Liver (tissue), 9 donors: ENCODE results near the gene ERI3. TPM values are rescaled to one million over a fixed set of nuclear protein-coding genes. Genes with fewer than 3 reads are reported as not detected.
A peak's percentile ranks its signal among the peaks of the same experiment; 100 is the strongest.

Experiments used
- DNase-seq: peaks from one replicate; pipeline ENCODE4 v3.0.0-alpha.2; 2017; ENCODE audit warnings: low spot score
- H3K27ac ChIP-seq, 2 donors: one replicate each; pipeline ENCODE4 v1.7.0; 2013; ENCODE audit warnings: inconsistent platforms in 2 of 2, low read length in 2 of 2, control low read depth in 1 of 2, low read depth in 1 of 2, mild to moderate bottlenecking in 1 of 2
- H3K27me3 ChIP-seq, 4 donors: one replicate each; pipeline versions ENCODE4 v1.6.1 to v1.7.0; 2013; ENCODE audit warnings: low read length in 3 of 4, inconsistent platforms in 1 of 4, mild to moderate bottlenecking in 1 of 4, moderate library complexity in 1 of 4; ENCODE audit not compliant: control insufficient read depth in 4 of 4, insufficient read depth in 4 of 4
- H3K36me3 ChIP-seq, 4 donors: one replicate each; pipeline versions ENCODE4 v1.6.1 to v1.7.0; 2013; ENCODE audit warnings: low read length in 3 of 4, mild to moderate bottlenecking in 3 of 4, low read depth in 1 of 4, moderate library complexity in 1 of 4; ENCODE audit not compliant: control insufficient read depth in 4 of 4, insufficient read depth in 3 of 4
- H3K4me1 ChIP-seq, 4 donors: one replicate each; pipeline versions ENCODE4 v1.6.1 to v1.7.0; 2013; ENCODE audit warnings: low read length in 3 of 4, mild to moderate bottlenecking in 3 of 4, moderate library complexity in 1 of 4; ENCODE audit not compliant: control insufficient read depth in 4 of 4, insufficient read depth in 4 of 4
- H3K4me3 ChIP-seq, 3 donors: one replicate each; pipeline versions ENCODE4 v1.6.1 to v1.7.0; 2013; ENCODE audit warnings: low read length in 3 of 3, control low read depth in 1 of 3, low read depth in 1 of 3, mild to moderate bottlenecking in 1 of 3
- H3K9ac ChIP-seq, 2 donors: one replicate each; pipeline ENCODE4 v1.7.0; 2013; ENCODE audit warnings: low read length in 2 of 2, mild to moderate bottlenecking in 2 of 2, moderate library complexity in 2 of 2, control low read depth in 1 of 2, low read depth in 1 of 2
- H3K9me3 ChIP-seq, 4 donors: one replicate each; pipeline versions ENCODE4 v1.6.1 to v1.7.0; 2013; ENCODE audit warnings: low read length in 3 of 4; ENCODE audit not compliant: control insufficient read depth in 4 of 4
- ATF3 ChIP-seq: IDR thresholded peaks from 2 replicates; pipeline ENCODE4 v1.6.1; 2016; ENCODE audit warnings: antibody characterized with exemption
- EGR1 ChIP-seq, 2 donors: IDR thresholded peaks; 2 replicates each; pipeline ENCODE4 v1.6.1; 2016 to 2018; ENCODE audit warnings: antibody characterized with exemption in 2 of 2, low read depth in 2 of 2
- FOXA1 ChIP-seq: IDR thresholded peaks from 2 replicates; pipeline ENCODE4 v1.6.1; 2016; ENCODE audit warnings: antibody characterized with exemption
- FOXA2 ChIP-seq: IDR thresholded peaks from 2 replicates; pipeline ENCODE4 v1.6.1; 2016; ENCODE audit warnings: antibody characterized with exemption
- GABPA ChIP-seq, 2 donors: IDR thresholded peaks in 1 of 2; conservative IDR thresholded peaks in 1 of 2; 2 replicates each; pipeline ENCODE4 v1.6.1; 2016; ENCODE audit warnings: antibody characterized with exemption in 2 of 2, mild to moderate bottlenecking in 1 of 2, moderate library complexity in 1 of 2
- HNF4A ChIP-seq, 2 donors: conservative IDR thresholded peaks; 2 replicates each; pipeline ENCODE4 v1.6.1; 2016; ENCODE audit warnings: antibody characterized with exemption in 2 of 2, mild to moderate bottlenecking in 2 of 2
- HNF4G ChIP-seq: IDR thresholded peaks from 2 replicates; pipeline ENCODE4 v1.6.1; 2016; ENCODE audit warnings: antibody characterized with exemption
- JUND ChIP-seq, 2 donors: IDR thresholded peaks; 2 replicates each; pipeline ENCODE4 v1.6.1; 2016; ENCODE audit warnings: antibody characterized with exemption in 2 of 2
- MAX ChIP-seq: IDR thresholded peaks from 2 replicates; pipeline ENCODE4 v1.6.1; 2016; ENCODE audit warnings: antibody characterized with exemption
- NR2F2 ChIP-seq: IDR thresholded peaks from 2 replicates; pipeline ENCODE4 v1.6.1; 2016; ENCODE audit warnings: antibody characterized with exemption
- RAD21 ChIP-seq, 2 donors: IDR thresholded peaks; 2 replicates each; pipeline ENCODE4 v1.6.1; 2016; ENCODE audit warnings: antibody characterized with exemption in 2 of 2, mild to moderate bottlenecking in 2 of 2
- RXRA ChIP-seq, 2 donors: IDR thresholded peaks; 2 replicates each; pipeline ENCODE4 v1.6.1; 2017 to 2018; ENCODE audit warnings: antibody characterized with exemption in 2 of 2, mild to moderate bottlenecking in 1 of 2
- SP1 ChIP-seq: IDR thresholded peaks from 2 replicates; pipeline ENCODE4 v1.6.1; 2018; ENCODE audit warnings: antibody characterized with exemption, mild to moderate bottlenecking
- TAF1 ChIP-seq: conservative IDR thresholded peaks from 2 replicates; pipeline ENCODE4 v1.6.1; 2016; ENCODE audit warnings: antibody characterized with exemption, mild to moderate bottlenecking
- YY1 ChIP-seq: IDR thresholded peaks from 2 replicates; pipeline ENCODE4 v1.6.1; 2016; ENCODE audit warnings: antibody characterized with exemption, mild to moderate bottlenecking
- ZBTB33 ChIP-seq: IDR thresholded peaks from 2 replicates; pipeline ENCODE4 v1.6.1; 2016; ENCODE audit warnings: antibody characterized with exemption
- WGBS: extraction: QIAGEN DNeasy Blood & Tissue Kit; methylation state at CpG from one replicate; pipeline ENCODE4 v1.1.7; 2013; 5-methylcytosine and 5-hydroxymethylcytosine counted together
- polyA plus RNA-seq, 2 donors: library from polyadenylated mRNA; stranded (reverse) in 1 of 2; unstranded in 1 of 2; fragments of 200-250 nt in 1 of 2; fragments of >200 nt in 1 of 2; fragmentation: Nextera tagmentation in 1 of 2; extraction: Ambion mirVana in 1 of 2; gene quantifications; one replicate each; pipeline versions ENCODE4 v1.2.1 to v1.2.3, GENCODE V29; 2013 to 2015
- total RNA-seq, 2 donors: library from RNA; depleted of rRNA; stranded (reverse); fragments of >200 nt; gene quantifications; one replicate each; pipeline ENCODE4 v1.2.3, GENCODE V29; 2014
- TF ChIP-seq, protein P1 (sequence below): fragments of 150-350 bp; IDR thresholded peaks from 2 replicates; pipeline ENCODE4 v1.5.1; 2017; ENCODE audit warnings: improper control_type of control experiment, low read depth, low read length; ENCODE audit not compliant: missing input control
- TF ChIP-seq, protein P2 (sequence below): IDR thresholded peaks from 2 replicates; pipeline ENCODE4 v1.6.1; 2016; ENCODE audit warnings: antibody characterized with exemption, mild to moderate bottlenecking
- donor health status: healthy.
- donor health status: healthy.
- donor health status: healthy.
- donor health status: healthy.
- donor health status: healthy.

ERI3 gene
- total and polyA plus RNA-seq, 4 donors: 15.7 to 23.8 (median 21.3) TPM

DNA sequence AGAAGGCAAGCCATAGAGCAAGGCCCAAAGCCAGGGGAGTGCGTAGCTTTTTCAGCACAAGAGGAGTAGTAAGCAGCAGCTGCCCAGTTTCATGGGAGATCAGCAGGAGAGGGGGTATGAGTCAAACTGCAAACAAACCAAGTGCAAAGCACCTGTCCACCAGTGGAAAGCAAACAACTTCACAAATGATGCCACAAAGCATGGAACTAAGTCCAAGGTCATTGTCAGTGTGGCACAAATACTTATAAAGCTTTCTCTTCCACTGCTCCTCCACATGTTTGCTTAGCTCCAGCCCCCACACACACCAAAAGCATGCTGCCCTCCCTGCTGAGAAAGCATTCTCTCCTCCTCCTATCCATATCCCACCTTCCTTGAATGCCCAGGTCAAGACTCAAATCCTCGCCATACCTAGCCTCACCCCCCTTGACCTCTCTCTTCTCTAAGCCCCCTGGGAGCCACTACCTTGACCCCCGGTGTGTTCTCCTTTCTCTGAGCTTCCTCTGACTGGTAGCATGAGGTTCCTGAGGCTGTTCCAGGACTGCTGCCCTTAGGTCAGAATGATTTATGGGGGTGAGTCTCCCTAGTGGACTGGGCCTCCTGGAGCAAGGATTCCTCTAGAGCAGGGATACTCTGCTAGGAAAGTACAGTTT lies 71.4 kb downstream of the ERI3 start:
- no peak for DNase-seq
- 69% methylated on average over 3 of the region's 3 CpGs for WGBS
- peaks cover 0 to 2% (median 0%) of the 10 kb centered on the region in 4 donors for H3K36me3 ChIP-seq
- H3K4me1 ChIP-seq: peaks cover 22 to 50% (median 39%) of the 10 kb centered on the region in 4 donors
- TF ChIP-seq SP1 (peak; percentile 95), GABPA (IDR thresholded peaks at IDR 0.05 in 1 of 2, conservative IDR thresholded peaks at IDR 0.05 in 1 of 2) (peak in 1 of 2 donors; percentile 24), RAD21 (IDR thresholded peaks at IDR 0.05) (peak; percentile 48 to 60), TAF1 (no peak), FOXA1 (peak; percentile 77), JUND (IDR thresholded peaks at IDR 0.05) (peak; percentile 97), EGR1 (IDR thresholded peaks at IDR 0.05; ENCODE audit: low read depth in 2 of 2) (peak; percentile 57 to 74), YY1 (peak; percentile 82), ATF3 (peak; percentile 98), ZBTB33 (peak; percentile 84), NR2F2 (peak; percentile 50), FOXA2 (peak; percentile 90), HNF4G (peak; percentile 92), HNF4A (conservative IDR thresholded peaks at IDR 0.05) (peak; percentile 96 to 97), RXRA (IDR thresholded peaks at IDR 0.05) (peak; percentile 83 to 90), MAX (peak; percentile 96)
- TF ChIP-seq, protein P1, sequence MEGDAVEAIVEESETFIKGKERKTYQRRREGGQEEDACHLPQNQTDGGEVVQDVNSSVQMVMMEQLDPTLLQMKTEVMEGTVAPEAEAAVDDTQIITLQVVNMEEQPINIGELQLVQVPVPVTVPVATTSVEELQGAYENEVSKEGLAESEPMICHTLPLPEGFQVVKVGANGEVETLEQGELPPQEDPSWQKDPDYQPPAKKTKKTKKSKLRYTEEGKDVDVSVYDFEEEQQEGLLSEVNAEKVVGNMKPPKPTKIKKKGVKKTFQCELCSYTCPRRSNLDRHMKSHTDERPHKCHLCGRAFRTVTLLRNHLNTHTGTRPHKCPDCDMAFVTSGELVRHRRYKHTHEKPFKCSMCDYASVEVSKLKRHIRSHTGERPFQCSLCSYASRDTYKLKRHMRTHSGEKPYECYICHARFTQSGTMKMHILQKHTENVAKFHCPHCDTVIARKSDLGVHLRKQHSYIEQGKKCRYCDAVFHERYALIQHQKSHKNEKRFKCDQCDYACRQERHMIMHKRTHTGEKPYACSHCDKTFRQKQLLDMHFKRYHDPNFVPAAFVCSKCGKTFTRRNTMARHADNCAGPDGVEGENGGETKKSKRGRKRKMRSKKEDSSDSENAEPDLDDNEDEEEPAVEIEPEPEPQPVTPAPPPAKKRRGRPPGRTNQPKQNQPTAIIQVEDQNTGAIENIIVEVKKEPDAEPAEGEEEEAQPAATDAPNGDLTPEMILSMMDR: no peak
- TF ChIP-seq, protein P2, sequence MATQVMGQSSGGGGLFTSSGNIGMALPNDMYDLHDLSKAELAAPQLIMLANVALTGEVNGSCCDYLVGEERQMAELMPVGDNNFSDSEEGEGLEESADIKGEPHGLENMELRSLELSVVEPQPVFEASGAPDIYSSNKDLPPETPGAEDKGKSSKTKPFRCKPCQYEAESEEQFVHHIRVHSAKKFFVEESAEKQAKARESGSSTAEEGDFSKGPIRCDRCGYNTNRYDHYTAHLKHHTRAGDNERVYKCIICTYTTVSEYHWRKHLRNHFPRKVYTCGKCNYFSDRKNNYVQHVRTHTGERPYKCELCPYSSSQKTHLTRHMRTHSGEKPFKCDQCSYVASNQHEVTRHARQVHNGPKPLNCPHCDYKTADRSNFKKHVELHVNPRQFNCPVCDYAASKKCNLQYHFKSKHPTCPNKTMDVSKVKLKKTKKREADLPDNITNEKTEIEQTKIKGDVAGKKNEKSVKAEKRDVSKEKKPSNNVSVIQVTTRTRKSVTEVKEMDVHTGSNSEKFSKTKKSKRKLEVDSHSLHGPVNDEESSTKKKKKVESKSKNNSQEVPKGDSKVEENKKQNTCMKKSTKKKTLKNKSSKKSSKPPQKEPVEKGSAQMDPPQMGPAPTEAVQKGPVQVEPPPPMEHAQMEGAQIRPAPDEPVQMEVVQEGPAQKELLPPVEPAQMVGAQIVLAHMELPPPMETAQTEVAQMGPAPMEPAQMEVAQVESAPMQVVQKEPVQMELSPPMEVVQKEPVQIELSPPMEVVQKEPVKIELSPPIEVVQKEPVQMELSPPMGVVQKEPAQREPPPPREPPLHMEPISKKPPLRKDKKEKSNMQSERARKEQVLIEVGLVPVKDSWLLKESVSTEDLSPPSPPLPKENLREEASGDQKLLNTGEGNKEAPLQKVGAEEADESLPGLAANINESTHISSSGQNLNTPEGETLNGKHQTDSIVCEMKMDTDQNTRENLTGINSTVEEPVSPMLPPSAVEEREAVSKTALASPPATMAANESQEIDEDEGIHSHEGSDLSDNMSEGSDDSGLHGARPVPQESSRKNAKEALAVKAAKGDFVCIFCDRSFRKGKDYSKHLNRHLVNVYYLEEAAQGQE: peak; percentile 85
- H3K9me3 ChIP-seq: no peaks in the 10 kb centered on the region
- H3K27me3 ChIP-seq: no peaks in the 10 kb centered on the region
- H3K27ac ChIP-seq: peak overlapping the region; percentile 76 to 82
- H3K4me3 ChIP-seq: no peak overlapping the region
- H3K9ac ChIP-seq: peak overlapping the region in 1 of 2 donors; percentile 44
